NOMO-1 treated with DMSO at 0.1 percent for 48 hours (cell line): ENCODE measurements around the gene SMAD1.
A peak's percentile ranks its signal among the peaks of the same experiment; 100 is the strongest.

Source experiments
- DNase-seq: peaks from one replicate; lab custom pipeline; 2025; ENCODE audit not compliant: unreplicated experiment; lab: John Stamatoyannopoulos, UW

The SMAD1 gene

DNA sequence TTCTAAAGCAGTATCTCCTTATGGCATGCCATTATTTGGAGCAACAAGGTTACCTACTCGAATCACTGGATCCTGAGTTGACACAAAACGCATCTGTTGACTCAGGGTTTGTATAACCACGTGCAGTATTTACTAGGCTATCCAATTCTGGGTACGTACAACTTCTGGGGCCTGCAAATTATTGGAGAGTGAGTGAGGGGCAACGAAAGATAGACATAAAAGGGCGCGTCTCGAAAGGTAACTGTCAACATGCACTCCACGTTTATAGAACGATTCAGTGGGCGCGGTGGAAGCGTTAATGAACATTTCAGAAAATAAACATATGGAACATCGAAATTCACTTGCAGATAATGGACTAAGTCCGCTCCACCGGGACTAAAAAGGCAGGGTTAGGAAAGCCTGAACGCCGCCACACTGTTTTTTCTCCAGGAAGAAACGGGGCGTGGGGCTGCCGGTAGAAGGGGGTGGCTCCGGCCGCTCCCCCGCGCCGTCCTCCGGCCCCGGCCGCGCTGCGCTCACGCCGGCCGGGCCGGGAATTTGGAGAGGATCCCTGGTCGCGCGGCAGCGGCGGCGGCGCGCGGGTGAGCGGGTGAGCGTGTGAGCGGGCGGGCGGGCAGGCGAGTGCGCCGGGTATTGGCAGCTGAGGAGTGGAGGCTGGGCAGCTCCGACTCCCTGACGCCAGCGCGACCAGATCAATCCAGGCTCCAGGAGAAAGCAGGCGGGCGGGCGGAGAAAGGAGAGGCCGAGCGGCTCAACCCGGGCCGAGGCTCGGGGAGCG is at the start of gene SMAD1:
Gene SMAD1 (plus strand): TSS at position 690 of the 778 bp plus-strand sequence. CDS start 32,761 bp downstream, outside the sequence.
- DNase-seq, result peak; percentile 52

DNA sequence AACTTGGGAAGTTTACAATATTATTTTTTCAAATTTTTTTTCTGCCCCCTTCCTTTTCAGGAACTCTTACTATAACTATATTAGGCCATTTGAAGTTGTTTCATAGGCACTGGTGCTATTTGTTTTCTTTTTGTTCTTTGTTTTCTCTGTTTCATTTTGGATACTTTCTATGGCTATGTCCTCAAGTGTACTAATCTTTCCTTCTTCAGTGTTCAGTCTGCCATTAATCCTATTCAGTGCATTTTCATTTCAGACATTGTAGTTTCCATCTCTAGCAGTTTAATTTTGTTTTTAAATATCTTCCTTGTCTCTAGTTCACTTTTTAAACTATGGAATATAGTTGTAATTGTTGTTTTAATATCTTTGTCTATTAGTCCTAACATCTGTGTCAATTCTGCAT is 48.0 kb upstream of the SMAD1 start:
- no peak for DNase-seq

DNA sequence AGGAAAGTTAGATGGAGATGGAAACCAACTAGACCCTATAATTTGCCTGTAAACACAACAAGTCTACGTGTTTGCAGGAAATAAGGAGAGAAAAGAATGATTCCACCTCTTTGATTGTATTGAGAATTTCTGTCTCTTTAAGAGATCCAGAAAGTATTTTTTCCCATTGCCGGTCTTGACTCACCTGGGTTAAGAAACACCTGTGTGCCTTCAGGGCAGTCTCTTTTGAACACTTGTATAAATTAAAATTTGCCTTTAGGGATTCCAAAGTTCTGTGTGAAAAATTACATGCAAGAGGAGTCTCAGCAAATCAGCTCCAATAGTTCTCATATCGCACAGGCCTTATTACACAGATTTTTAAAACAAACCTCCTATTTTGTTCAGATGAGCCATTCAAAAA is 46.0 kb upstream of the SMAD1 start:
- DNase-seq, result no peak

DNA sequence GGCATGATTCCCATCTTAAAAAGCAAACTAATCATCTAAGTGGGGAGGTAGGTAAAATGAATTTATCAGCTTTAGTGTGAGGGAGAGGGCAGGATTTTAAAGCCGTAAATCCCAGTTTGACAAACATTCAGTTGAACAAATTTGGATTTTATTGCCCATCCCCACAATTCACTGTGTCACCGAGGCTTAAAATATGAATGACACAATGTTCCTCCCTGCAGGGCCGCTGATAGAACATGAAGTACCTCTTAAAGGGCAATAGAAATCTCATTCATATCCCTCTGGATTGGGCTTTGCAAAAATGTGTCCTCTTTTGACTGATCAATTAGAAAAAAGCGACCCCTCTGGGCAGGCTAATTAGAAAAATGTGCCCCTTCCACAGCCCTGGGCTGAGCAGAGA is 45.5 kb upstream of the SMAD1 start:
- DNase-seq, result no peak

DNA sequence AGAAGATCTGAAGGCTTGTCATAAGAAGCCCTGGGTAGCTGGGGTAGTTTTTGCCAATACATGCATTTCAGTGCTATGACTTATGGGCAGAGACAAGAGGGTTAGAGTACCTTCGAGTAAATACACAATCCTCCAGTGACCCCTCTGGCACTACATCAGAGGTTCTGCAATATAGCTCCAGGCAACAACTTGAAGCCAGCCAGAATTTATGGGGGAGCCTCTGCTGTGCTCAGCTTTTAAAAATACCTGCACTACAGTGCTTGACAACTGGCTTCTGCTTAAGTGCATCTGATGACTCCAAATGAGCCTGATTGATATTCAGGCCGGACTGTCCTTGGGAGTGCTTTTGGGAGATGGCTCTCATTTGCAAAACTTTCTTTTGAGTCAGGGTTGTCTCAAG is 44.9 kb upstream of the SMAD1 start:
- no peak for DNase-seq

DNA sequence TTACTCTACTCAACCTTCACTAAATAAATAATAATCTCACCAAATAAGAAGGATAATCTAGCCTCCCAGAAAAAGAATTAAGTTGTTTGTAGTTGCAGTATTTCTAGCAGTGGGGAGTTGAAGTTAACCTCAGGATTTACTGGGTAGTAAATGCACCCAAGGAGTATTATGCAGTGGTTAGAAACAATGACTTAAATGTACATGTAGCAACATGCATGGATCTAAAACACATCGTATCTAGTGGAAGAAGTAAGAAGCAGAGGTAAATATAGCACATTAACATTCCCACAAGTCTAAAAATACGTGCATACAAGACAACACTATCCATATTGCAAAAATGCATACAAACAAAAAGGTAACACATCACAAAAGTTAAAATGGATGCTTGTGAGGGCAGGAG is 44.2 kb upstream of the SMAD1 start:
- DNase-seq, result no peak

DNA sequence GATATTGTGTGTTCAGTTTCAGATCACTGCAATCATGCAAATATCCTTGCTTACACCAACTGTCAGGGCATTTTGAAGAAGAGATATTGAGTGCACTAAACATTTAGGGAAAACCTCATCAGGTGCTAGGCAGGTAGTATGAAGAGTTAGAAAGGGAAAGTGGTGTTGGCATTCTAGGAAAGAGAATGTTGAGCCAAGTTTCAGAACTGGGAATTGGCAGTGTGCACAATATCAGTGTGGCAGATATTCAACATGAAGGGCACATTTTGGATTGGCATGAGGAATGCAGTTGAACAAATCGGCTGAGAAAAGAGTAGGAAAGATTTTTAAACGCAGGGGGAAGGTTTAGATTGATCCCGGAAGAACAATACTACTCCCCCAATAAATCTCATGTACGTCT is 43.4 kb upstream of the SMAD1 start:
- no peak for DNase-seq

DNA sequence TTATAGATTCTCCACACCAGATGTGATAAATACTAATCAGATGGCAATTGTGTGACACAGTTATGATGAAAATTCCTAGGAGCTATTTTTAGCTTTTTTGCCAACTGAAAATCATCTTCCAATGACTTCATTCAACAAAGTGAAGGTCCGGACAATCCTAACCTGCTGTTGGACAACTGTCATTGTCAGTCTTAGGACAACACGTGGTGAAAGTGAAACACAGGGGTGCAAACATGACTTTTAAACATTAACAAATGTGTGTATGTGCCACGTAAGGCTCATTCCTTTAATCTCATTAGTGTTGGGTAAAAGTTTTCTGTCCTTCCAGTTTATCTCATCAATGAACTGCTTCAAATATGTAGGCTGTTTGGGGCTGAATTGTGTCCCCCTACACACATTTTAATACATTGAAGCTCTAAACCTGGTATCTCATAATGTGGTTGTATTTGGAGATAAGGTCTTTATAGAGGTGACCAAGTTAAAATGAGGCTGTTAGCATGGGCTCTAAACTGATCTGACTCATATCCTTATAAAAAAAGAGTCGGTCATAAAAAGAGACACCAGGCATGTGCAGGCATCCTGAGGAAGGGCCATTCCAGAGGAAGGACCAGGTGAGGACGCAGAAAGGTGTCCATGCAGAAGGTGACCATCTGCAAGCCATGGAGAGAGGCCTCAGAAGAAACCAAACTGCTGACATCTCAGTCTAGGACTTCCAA is 41.2 kb upstream of the SMAD1 start:
- DNase-seq, result no peak

DNA sequence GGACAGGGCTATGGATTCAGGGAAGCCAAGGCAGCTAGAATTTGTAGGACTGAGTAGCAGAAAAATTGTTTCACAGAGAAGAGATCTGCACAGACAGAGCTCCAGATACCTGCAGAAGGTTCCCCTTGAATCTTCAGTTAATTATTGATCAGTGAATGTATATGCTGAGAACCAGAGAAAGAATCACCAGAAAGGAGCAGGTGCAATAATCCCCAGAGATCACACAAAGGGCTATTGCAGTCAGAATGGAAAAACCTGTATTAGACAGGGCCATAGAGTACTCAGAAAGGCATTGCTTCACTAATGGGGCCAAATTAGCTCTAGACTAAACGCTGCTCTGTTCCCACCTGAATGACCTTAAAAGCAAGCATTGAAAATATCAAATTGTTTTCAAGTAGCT is 35.5 kb upstream of the SMAD1 start:
- DNase-seq, result no peak

DNA sequence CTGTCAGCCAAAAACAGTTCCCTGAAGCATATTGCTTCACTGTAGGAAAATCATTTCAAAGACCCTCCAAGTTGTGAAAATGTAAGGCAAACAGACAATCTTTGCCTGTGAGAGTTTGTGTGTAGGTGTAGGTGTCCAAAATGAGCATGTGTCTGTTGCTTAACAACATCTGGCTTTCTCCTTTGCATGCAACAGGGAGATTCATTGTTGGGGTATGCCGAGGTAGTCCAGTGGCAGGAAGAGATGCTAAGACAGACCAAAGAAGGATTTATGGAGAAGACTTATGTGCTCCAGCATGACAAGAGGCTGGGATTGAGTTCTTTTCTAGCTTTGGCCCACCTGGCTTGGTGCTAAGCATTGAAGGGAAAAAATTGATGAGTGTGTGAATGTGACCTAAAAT is 29.8 kb upstream of the SMAD1 start:
- no peak for DNase-seq

DNA sequence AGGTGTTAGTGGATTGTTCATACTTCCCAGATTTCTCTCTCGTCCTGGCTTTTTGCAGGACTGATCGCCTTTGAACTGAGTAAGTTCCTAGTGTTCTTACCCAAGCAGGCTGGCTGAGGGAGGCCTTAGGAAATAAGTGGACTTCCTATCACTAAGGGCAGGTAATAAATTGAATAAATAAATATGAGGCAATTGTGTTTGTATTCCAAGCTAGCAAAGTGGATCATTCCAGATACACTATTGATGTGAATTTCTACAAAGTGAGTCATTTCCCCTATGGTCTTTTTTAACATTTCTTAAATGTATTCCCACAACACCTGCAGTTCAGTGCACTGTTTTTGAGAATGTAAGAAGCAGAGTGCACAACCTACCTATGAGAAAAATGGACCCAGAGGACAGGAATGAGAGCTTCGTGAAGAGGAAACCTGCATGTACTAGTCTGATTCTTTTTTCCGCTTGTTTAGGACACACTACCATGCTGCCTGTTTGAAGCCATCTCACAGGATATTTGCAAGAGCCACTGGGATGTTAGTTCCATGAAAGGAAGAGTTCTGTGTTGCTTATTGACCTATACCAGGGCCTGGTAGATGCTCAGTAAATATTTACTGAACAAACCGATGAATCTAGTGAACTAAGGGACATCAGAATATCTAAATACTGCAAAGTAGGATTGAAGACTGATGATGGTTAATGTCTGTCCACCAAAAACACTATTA is 29.0 kb upstream of the SMAD1 start:
- DNase-seq, result no peak

DNA sequence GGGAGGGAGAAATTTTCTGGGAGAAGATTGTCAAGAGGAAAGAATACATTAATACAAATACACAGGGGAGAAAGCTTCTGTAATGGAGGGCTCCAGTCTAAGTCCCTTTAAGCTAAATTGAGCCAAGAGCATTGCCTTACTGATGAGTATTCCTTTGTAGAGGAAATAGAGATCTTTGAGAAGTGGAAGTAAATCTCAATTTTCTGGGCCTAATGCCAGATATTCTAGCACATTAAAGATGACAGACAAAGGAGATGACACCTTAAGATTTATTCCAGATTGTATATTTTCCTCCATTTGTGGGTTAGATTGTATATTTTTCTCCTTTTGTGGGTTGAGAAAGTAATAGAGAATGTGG is 28.5 kb upstream of the SMAD1 start:
- no peak for DNase-seq

DNA sequence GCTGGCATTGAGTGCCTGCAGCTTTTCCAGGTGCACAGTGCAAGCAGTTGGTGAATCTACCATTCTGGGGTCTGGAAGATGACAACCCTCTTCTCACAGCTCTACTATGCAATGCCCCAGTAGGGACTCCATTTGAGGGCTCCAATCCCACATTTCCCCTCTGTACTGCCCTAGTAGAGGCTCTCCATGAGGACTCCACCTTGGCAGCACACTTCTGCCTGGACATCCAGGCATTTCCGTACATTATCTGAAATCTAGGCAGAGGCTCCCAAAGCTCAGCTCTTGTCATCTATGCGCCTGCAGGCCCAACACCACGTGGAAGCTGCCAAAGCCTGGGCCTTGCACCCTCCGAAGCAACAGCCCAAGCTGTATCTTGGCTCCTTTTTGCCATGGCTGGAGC is 8.4 kb upstream of the SMAD1 start:
- DNase-seq, result no peak

DNA sequence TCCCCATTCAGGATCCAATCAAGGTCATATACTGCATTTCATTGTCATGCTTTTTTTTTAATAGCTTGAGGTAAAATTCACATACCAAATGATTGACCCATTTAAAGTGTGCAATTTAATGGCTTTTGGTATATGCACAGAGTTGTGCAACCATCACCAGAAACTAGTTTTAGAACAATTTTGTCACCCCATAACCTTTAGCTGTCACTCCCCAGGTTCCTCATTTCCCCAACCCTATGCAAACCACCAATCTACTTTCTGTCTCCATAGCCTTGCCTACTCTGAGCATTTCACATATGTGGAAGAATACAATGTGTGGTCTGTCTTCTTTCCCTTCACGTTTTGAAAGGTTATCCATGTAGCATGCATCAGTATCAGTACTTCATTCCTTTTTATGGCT is 1.4 kb upstream of the SMAD1 start:
- peak; percentile 95 for DNase-seq

DNA sequence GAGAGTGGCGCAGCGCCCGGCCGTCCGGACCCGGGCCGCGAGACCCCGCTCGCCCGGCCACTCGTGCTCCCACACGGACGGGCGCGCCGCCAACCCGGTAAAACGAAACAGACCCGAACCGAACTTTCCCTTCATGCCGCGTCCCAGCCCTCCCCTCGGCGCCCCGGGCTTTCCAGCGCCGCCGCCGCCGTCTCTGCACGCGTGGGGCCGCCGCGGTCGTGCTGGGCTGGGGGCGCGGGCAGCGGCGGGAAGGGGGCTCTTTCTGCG is 222 bp downstream of the SMAD1 start:
- no peak for DNase-seq

DNA sequence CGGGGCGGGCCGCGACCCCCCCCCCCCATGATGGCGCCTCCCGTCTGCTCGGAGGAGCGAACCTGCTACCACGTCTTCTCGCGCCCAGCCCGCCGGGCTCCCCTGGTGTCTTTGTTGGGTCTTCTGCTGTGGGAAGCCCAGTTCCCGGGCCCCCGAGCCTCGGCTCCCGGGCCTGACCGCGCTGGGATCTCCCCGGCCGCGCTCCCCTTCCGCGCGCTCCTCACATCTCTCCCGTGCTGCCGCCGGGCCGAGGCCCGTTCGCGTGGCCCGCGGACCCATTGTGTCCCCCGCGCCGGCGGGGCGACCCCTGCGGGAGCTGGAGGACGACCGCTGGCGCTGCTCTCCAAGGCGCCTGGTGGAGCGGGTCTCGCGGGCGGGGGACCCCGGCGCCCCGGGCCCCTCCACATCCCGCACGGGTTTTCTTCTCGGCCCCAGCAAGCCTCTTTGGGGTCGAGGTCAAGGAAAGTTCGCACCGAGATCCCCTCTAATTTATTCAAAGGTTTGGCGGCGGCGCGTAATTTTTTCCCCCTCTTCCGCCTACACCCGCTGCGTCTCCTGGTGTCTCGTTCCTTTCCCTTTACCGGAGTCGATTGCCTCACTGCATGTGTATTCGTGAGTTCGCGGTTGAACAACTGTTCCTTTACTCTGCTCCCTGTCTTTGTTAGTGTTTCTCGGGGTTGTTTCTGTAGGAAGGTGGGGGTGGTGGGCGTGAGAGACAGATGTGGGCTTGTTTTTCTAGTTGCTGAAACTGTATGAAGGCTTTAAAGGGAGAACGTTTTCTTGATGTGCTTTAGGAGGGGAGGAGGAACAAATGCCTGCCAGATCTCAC is 770 bp downstream of the SMAD1 start:
- peak; percentile 73 for DNase-seq

DNA sequence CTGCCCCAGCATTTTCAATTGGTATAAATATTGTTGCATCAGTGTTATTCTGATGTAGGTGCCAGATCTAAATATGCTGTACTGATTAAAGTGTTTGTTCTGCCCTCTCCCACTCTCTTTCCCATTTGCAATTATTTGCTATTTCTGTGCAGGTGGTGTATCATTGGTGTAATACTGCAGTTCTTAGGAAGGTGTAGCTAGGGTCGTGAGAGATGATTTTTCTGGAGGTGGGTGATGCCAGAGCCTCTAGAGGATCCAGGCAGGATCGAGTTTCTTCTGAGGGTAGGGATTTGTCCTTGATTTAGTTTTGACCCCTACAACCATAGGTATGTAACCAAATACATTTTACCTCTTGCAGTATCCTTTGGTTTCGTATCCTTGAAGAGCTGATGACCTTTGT is 1.9 kb downstream of the SMAD1 start:
- DNase-seq, result no peak

DNA sequence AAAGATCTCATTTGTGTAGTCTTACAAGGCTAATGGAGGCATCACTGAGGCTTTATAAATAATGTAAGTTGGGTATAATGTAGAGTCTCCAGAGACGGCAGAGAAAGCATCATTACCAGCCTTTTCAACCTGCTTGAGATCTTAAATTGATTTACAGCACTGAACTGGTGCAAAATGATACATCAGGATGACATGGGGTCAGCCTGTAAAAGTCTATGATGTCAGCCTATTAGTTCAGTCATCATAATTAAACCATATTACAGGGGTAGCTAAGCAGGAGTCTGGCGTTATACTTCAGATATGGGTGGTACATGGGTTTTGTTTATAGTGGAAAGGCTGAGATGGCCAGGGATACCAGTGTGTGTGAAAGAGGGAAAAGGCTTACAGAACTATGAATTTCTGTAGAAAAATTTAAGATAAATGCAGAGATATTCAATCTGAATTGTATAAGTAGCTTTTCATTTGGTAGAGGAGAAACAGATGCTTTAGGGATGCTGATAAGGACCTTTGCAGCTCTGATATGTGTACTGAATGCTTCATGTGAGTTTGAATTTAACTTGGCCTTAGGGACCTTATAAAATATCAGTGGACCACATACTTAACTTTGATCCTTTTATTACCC is 2.7 kb downstream of the SMAD1 start:
- DNase-seq, result no peak

DNA sequence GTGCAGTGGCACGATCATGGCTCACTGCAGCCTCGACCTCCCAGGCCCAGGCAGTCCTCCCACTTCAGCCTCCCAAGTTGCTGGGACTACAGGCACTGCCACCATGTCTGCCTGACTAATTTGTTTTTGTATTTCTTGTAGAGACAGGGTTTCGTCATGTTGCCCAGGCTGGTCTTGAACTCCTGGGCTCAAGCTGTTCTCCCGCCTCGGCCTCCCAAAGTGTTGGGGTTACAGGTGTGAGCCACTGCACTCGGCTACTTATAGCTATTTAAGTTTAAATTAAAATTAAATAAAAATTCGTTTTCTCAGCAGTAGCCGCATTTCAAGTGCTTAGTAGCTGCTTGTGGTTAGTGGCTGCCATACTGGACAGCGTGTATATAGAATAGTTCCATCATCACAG is 3.5 kb downstream of the SMAD1 start:
- DNase-seq, result no peak

DNA sequence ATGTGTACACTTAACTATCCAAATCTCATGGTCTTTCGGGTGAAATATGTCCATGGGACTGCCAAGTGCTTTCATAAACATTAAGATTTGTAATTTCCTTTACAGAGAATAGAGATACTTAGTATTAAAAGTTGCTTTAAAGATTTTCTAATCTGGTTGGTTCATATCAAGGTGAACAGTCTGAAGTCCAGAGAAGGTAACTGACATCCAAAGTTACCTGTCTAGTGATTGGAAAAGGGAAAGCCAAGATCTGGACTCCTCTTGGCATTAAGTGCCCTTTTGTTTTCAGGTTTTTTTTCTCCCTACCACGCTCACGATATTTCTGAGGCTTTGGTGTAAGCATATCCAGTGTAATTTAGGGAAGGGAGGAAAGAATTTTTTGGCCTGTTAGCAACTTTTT is 5.0 kb downstream of the SMAD1 start:
- DNase-seq, result no peak

DNA sequence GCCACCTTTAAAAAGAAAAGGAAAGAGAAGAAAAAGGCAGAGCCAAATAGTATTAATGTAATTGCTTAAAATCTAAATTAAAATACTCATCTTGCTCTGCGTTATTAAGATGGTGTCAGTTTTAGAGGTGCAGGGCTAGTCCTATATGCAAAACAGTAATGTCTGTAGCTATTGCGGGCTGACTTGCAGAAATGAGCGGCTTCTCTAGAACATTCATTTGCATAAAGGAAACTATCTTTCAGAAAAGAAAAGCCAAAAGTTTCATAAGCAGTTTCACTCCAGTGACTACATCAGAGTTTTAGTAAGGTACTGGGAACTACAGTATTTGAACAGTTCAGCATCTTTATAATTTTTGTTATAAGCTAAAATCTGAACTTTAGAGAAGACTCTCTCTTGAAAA is 6.0 kb downstream of the SMAD1 start:
- DNase-seq, result peak; percentile 35
